ENCODE measurements around the gene ARHGAP15. TPM values are rescaled to one million over a fixed set of nuclear protein-coding genes. Genes with fewer than 3 reads are reported as not detected.
A peak's percentile ranks its signal among the peaks of the same experiment; 100 is the strongest.

The ARHGAP15 gene
- total RNA-seq, 1 donor from 2014 or later, result 14.2 TPM

DNA sequence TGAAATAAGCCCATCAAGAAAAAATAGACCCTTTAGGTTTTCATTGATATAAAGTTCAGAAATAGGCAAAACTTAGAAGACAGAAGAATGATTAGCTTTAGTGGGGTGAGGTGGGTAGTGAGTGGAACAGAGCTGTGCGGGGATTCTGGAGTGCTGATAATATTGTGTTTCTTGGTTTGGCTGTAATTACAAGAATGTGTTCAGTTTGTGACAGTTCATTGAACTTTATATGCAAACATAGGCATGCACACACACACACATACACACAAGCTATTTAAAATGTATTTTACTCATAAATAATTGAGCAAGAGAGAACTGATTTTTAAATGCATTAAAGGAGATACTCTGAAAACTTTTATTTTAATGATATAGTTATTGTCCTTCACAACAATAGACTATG, 17.1 kb downstream of the ARHGAP15 start:
- DNase-seq, result no peak

- no peak for DNase-seq
These were observed 17.8 kb downstream of the ARHGAP15 start for GRCh38 chr2:143146815-143147530.

GRCh38 chr2:143148011-143148410, 18.8 kb downstream of the ARHGAP15 start:
- DNase-seq, result no peak

DNA sequence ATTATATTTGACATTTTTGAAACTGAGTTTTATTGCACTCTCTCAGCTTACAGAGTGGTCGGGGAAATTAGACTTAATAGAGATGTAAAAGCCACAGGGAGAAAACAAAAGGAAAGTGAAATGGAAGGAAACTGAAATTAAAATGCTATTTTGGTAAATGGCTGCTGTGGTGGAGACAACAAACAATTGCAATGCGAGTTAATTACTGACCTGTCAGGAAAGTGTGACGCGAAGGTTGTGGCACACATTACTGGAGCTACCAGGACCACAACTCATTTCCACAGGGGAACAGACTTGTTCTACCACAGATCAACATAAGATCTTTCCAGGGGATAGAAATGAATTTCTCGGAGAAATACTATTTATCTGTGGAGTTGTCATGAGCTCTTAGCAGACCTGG, 19.5 kb downstream of the ARHGAP15 start:
- no peak for DNase-seq

- DNase-seq, result no peak
These were observed 21.1 kb downstream of the ARHGAP15 start for GRCh38 chr2:143150287-143150686.

DNA sequence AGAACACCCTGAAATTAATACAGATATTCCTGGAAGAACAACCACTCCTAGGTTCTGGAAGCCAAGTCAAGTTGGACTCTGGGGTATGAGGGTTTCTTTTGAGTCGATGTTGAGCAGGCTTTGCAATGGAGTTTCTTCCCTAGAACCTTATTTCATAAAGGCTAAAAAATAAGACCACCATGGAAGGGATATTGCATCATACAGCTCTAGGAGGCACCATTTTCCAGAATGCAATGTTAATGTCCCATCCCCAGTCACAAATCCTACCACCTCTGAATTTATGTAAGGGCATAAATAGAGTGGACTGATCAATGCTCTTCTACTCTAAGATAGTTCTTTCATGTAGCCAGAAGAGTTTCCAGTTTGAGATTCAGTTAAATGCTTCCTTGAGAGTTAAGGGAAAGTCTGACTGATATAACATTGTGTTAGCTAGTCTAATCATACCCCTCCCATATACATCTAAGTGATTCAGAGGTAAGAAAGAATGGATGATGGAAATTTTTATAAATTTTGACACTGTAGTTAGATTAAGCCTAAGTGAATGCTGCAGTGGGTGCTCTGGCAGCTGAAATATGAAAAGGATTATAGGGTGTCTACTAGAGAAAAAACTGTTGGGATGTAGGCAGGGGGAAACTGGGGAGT, 22.0 kb downstream of the ARHGAP15 start:
- DNase-seq, result no peak

GRCh38 chr2:143152219-143152618, 23.0 kb downstream of the ARHGAP15 start:
- no peak for DNase-seq

GRCh38 chr2:143152637-143153036, 23.4 kb downstream of the ARHGAP15 start:
- no peak for DNase-seq

DNA sequence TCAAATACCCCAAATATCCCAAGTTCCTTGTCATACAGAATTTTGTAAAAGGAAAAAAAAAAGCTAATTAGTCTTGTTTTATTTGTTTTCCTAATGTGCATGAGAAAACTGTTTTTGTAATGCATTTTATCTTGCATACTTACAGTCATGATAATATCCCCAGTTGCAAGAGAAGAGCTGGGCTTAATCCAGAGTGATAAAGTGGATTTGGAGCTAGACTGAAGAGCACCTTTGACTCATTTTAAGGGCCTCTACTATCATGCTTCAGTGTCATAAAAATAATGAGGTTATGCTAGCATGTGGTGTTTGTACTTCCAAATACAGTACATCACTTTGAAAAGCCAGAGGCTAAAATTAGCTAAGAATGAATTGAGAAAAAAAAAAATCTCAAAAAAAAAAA, 26.4 kb downstream of the ARHGAP15 start:
- no peak for DNase-seq

DNA sequence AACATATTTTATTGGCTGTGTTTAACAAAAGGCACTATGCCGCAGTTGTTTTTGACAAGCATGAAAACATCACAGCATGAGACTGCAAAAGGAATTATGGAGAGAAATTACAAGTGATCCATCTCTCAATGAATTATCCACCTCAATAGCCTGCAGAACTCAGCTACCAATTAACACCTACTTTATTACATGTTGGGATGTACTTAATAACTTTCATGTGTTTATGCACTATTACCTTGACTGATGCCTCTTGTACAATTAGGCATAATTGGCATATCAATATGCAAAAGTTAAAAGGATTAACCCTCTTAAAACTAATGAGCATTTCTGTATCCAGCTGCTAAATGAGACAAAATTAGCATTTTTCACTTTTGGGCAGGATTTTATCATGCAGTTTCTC, 27.8 kb downstream of the ARHGAP15 start:
- no peak for DNase-seq

DNA sequence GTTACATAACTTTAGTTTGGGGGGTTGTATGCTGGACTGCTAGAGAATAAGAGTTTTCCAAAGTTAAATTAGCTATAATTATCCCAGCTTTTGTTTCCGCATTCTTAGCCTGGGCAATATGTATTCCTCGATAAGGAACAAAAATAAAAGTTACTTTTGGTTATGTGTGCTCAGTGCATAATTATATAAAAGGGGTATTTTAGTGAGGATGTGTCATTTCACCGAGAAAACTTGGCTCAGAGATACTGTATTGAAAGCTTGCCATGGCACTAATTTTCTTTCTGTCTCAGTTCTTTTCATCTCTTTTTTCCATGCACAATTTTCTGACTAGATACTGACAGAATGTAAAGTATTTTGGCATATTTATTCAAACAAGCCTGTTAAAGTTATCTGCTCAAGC, 28.2 kb downstream of the ARHGAP15 start:
- DNase-seq, result no peak

GRCh38 chr2:143158098-143158497, 28.9 kb downstream of the ARHGAP15 start:
- DNase-seq, result no peak

GRCh38 chr2:143158551-143159485, 29.6 kb downstream of the ARHGAP15 start:
- no peak for DNase-seq

DNA sequence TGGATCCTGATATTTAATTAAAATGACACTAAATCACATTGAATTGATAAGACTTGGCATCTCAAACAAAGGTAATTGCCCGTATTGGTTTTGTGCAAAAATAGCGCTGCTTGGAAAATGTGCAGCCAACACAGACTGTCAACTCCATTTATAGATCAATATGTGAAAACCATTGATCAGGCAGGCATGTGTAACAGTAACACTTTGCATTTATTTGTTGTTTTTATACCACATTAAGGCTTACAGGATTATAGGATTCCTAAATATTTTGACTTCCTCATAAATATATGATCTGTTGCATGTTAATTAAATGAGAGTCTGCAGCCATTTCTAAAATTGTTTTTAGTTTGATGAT, 30.2 kb downstream of the ARHGAP15 start:
- DNase-seq, result no peak

DNA sequence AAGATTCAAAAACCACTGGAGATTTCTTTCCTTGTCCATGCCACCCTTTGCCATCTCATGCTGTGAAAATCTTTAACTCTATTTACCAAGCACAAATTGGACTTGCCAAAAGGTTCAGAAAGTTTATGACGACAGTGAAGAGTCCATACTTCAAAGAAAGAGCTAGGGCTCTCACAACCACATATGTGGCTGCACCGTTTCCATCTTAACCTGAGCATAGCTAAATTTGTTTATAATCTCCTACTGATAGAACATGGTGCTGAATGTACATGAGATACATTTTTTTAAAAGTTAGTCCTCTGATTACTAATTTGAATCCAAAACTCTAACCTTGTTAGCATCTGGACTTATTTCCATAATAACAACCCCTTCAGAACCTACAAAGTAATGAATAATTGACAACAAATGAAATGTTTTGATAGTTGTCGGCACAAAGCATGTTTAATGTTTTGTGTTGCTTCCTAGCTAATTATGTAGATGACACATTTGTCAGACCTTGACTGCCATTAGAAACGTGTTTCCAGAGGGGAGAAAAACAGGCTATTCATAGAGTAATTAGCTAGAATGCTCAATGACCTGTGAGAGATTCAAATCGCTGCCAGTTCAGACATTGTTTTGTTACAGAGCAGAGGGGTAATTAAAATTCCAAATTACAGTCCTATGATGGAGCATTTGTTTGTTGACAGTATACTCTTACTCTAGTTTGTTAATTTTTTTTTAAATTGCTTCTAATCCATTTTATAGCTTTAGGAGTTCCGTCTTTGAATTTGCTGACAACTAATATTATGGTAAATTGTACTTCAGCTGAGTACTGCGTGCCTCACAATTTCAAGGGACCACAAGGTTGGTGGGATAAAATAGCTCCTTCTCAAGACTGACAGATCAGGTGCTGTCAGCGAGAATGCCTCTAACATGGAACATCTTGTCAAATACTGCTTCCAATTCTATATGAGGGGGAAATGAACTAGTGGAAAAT, 31.8 kb downstream of the ARHGAP15 start:
- DNase-seq, result no peak

DNA sequence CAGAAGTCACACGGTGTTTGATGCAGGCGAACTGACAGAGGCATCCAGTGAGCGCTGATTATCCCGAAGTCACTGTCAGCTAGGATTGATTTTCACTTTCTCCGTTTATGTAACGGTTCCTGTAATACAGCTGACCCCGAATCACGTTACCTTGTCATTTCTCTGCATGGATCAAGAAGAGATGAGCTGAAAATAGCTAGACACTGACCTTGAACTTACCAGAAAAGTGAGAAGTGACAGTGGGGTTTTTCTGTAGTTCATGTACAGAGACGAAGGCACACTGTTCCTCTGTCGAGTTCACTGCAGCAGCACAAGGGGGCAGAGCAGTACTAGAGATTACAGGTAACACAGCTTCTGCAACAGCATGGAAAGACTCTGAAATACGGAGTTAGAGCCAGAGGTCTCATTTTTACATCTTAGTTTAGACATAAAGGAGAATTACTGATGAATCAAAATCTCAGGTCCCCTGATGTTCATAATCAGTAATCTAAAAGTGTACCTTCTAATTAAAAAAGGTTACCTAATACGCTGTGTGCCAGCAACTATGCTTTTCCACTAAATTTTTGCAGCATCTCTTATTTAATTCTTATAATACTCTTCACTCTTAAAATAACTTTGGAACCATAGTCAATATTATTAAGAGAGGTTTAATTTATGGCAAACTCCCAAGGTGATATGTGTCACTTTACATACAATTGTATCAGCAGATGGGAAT, 33.1 kb downstream of the ARHGAP15 start:
- peak; percentile 13 for DNase-seq

GRCh38 chr2:143162997-143163396, 33.8 kb downstream of the ARHGAP15 start:
- DNase-seq, result no peak

DNA sequence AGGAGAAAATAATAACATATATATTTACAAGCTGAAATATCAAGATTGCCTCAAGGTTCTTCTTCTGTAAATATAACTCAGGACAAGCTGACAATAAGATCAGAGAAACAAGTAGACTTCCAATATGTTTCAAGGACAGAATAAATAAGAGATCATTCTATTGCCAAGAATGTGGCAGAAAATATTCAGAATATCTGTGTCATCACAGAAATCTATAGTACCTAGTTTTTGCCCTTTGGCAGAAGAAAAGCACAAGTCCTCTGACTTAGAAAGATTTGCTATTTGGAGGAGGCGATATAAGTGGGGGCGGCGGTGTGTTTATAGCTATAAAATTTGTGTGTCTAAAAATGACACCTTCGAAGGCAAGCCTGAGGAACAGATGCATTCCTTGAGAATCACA, 34.3 kb downstream of the ARHGAP15 start:
- DNase-seq, result no peak

DNA sequence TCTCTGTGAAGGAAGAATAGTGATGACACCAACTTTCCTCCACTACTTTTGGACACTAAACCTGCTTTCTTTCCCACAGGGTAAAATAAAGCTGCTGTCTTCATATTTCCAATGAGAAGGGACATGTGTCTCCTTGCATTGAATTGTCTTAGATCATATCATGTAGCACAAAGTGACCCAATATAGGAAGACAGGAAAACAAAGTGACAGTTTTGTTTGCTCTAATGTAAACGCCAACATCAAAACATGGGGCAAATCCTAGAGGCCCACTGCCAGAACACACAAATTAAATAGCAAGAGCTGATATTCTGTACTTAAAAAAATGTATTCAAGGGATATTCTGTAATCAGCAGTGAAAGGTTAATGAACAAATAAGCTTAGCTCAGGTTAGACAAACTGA, 36.1 kb downstream of the ARHGAP15 start:
- DNase-seq, result no peak

- DNase-seq, result no peak
These were observed 39.9 kb downstream of the ARHGAP15 start for GRCh38 chr2:143169105-143169504.

GRCh38 chr2:143171817-143172216, 42.6 kb downstream of the ARHGAP15 start:
- DNase-seq, result no peak

All from occipital lobe (tissue), 2 donors.